Liver (tissue), 9 donors: Measurements from ENCODE around the gene LILRB2. TPM values are rescaled to one million over a fixed set of nuclear protein-coding genes. Genes with fewer than 3 reads are reported as not detected.
"Not testable (repeated sequence)": the region's sequence is repeated elsewhere in the genome, so short reads cannot be mapped to it uniquely, and the experiment has no call there.

ENCODE experiments used
- DNase-seq: peaks from one replicate; pipeline ENCODE4 v3.0.0-alpha.2; 2017; ENCODE audit warnings: low spot score
- H3K27ac ChIP-seq, 2 donors: one replicate each; pipeline ENCODE4 v1.7.0; 2013; ENCODE audit warnings: inconsistent platforms in 2 of 2, low read length in 2 of 2, control low read depth in 1 of 2, low read depth in 1 of 2, mild to moderate bottlenecking in 1 of 2
- H3K27me3 ChIP-seq, 4 donors: one replicate each; pipeline versions ENCODE4 v1.6.1 to v1.7.0; 2013; ENCODE audit warnings: low read length in 3 of 4, inconsistent platforms in 1 of 4, mild to moderate bottlenecking in 1 of 4, moderate library complexity in 1 of 4; ENCODE audit not compliant: control insufficient read depth in 4 of 4, insufficient read depth in 4 of 4
- H3K36me3 ChIP-seq, 4 donors: one replicate each; pipeline versions ENCODE4 v1.6.1 to v1.7.0; 2013; ENCODE audit warnings: low read length in 3 of 4, mild to moderate bottlenecking in 3 of 4, low read depth in 1 of 4, moderate library complexity in 1 of 4; ENCODE audit not compliant: control insufficient read depth in 4 of 4, insufficient read depth in 3 of 4
- H3K4me1 ChIP-seq, 4 donors: one replicate each; pipeline versions ENCODE4 v1.6.1 to v1.7.0; 2013; ENCODE audit warnings: low read length in 3 of 4, mild to moderate bottlenecking in 3 of 4, moderate library complexity in 1 of 4; ENCODE audit not compliant: control insufficient read depth in 4 of 4, insufficient read depth in 4 of 4
- H3K4me3 ChIP-seq, 3 donors: one replicate each; pipeline versions ENCODE4 v1.6.1 to v1.7.0; 2013; ENCODE audit warnings: low read length in 3 of 3, control low read depth in 1 of 3, low read depth in 1 of 3, mild to moderate bottlenecking in 1 of 3
- H3K9ac ChIP-seq, 2 donors: one replicate each; pipeline ENCODE4 v1.7.0; 2013; ENCODE audit warnings: low read length in 2 of 2, mild to moderate bottlenecking in 2 of 2, moderate library complexity in 2 of 2, control low read depth in 1 of 2, low read depth in 1 of 2
- H3K9me3 ChIP-seq, 4 donors: one replicate each; pipeline versions ENCODE4 v1.6.1 to v1.7.0; 2013; ENCODE audit warnings: low read length in 3 of 4; ENCODE audit not compliant: control insufficient read depth in 4 of 4
- EGR1 ChIP-seq, 2 donors: IDR thresholded peaks; 2 replicates each; pipeline ENCODE4 v1.6.1; 2016 to 2018; ENCODE audit warnings: antibody characterized with exemption in 2 of 2, low read depth in 2 of 2
- GABPA ChIP-seq, 2 donors: IDR thresholded peaks in 1 of 2; conservative IDR thresholded peaks in 1 of 2; 2 replicates each; pipeline ENCODE4 v1.6.1; 2016; ENCODE audit warnings: antibody characterized with exemption in 2 of 2, mild to moderate bottlenecking in 1 of 2, moderate library complexity in 1 of 2
- HNF4A ChIP-seq, 2 donors: conservative IDR thresholded peaks; 2 replicates each; pipeline ENCODE4 v1.6.1; 2016; ENCODE audit warnings: antibody characterized with exemption in 2 of 2, mild to moderate bottlenecking in 2 of 2
- JUND ChIP-seq, 2 donors: IDR thresholded peaks; 2 replicates each; pipeline ENCODE4 v1.6.1; 2016; ENCODE audit warnings: antibody characterized with exemption in 2 of 2
- RAD21 ChIP-seq, 2 donors: IDR thresholded peaks; 2 replicates each; pipeline ENCODE4 v1.6.1; 2016; ENCODE audit warnings: antibody characterized with exemption in 2 of 2, mild to moderate bottlenecking in 2 of 2
- RXRA ChIP-seq, 2 donors: IDR thresholded peaks; 2 replicates each; pipeline ENCODE4 v1.6.1; 2017 to 2018; ENCODE audit warnings: antibody characterized with exemption in 2 of 2, mild to moderate bottlenecking in 1 of 2
- SP1 ChIP-seq: IDR thresholded peaks from 2 replicates; pipeline ENCODE4 v1.6.1; 2018; ENCODE audit warnings: antibody characterized with exemption, mild to moderate bottlenecking
- TAF1 ChIP-seq: conservative IDR thresholded peaks from 2 replicates; pipeline ENCODE4 v1.6.1; 2016; ENCODE audit warnings: antibody characterized with exemption, mild to moderate bottlenecking
- WGBS: extraction: QIAGEN DNeasy Blood & Tissue Kit; methylation state at CpG from one replicate; pipeline ENCODE4 v1.1.7; 2013; 5-methylcytosine and 5-hydroxymethylcytosine counted together
- polyA plus RNA-seq, 2 donors: library from polyadenylated mRNA; stranded (reverse) in 1 of 2; unstranded in 1 of 2; fragments of 200-250 nt in 1 of 2; fragments of >200 nt in 1 of 2; fragmentation: Nextera tagmentation in 1 of 2; extraction: Ambion mirVana in 1 of 2; gene quantifications; one replicate each; pipeline versions ENCODE4 v1.2.1 to v1.2.3, GENCODE V29; 2013 to 2015
- total RNA-seq, 2 donors: library from RNA; depleted of rRNA; stranded (reverse); fragments of >200 nt; gene quantifications; one replicate each; pipeline ENCODE4 v1.2.3, GENCODE V29; 2014
- TF ChIP-seq, protein P1 (sequence below): fragments of 150-350 bp; IDR thresholded peaks from 2 replicates; pipeline ENCODE4 v1.5.1; 2017; ENCODE audit warnings: improper control_type of control experiment, low read depth, low read length; ENCODE audit not compliant: missing input control
- TF ChIP-seq, protein P2 (sequence below): IDR thresholded peaks from 2 replicates; pipeline ENCODE4 v1.6.1; 2016; ENCODE audit warnings: antibody characterized with exemption
- donor health status: healthy.
- donor health status: healthy.
- donor health status: healthy.
- donor health status: healthy.
- donor health status: healthy.

The LILRB2 gene
- total and polyA plus RNA-seq, 4 donors: 2.2 to 6.1 (median 5.2) TPM

DNA sequence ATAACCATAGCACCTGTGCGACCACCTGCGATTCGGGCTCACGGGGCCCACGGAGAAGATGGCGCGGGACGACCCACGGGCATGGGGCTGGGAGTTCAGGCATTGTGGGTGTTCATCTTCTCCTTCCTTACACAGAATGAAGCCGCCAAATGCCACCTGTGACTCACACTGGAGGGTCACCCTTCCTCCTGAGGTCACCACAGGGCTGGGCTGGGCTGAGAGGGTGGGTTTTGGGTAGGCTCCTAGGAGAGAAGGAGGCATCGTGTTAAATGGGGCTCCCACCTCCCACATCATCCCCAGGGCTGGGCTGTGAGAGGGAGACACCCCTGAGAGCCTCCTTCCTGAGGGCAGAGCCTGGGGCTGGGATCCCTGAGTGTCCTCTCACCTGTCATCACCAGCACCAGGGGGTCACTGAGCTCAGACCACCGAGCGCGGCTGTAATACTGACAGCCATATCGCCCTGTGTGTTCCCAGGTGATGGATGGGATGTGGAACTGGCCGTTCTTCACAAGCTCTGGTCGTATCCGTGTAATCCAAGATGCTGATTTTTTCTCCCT, 1.4 kb downstream of the LILRB2 start:
- TF ChIP-seq, protein P1, sequence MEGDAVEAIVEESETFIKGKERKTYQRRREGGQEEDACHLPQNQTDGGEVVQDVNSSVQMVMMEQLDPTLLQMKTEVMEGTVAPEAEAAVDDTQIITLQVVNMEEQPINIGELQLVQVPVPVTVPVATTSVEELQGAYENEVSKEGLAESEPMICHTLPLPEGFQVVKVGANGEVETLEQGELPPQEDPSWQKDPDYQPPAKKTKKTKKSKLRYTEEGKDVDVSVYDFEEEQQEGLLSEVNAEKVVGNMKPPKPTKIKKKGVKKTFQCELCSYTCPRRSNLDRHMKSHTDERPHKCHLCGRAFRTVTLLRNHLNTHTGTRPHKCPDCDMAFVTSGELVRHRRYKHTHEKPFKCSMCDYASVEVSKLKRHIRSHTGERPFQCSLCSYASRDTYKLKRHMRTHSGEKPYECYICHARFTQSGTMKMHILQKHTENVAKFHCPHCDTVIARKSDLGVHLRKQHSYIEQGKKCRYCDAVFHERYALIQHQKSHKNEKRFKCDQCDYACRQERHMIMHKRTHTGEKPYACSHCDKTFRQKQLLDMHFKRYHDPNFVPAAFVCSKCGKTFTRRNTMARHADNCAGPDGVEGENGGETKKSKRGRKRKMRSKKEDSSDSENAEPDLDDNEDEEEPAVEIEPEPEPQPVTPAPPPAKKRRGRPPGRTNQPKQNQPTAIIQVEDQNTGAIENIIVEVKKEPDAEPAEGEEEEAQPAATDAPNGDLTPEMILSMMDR: no peak
- TF ChIP-seq HNF4A (conservative IDR thresholded peaks at IDR 0.05) (no peak), EGR1 (IDR thresholded peaks at IDR 0.05; ENCODE audit: low read depth in 2 of 2) (no peak), JUND (IDR thresholded peaks at IDR 0.05) (no peak), SP1 (no peak), TAF1 (no peak), RAD21 (IDR thresholded peaks at IDR 0.05) (no peak), GABPA (IDR thresholded peaks at IDR 0.05 in 1 of 2, conservative IDR thresholded peaks at IDR 0.05 in 1 of 2) (no peak), RXRA (IDR thresholded peaks at IDR 0.05) (no peak)
- TF ChIP-seq, protein P2, sequence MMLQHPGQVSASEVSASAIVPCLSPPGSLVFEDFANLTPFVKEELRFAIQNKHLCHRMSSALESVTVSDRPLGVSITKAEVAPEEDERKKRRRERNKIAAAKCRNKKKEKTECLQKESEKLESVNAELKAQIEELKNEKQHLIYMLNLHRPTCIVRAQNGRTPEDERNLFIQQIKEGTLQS: no peak
- Histone ChIP-seq H3K4me3 (no peak overlapping the region), H3K27me3 (no peaks in the 10 kb centered on the region), H3K27ac (peak overlapping the region in 1 of 2 donors; percentile 46), H3K36me3 (no peaks in the 10 kb centered on the region), H3K9me3 (no peaks in the 10 kb centered on the region), H3K9ac (no peak overlapping the region), H3K4me1 (no peaks in the 10 kb centered on the region)
- no peak for DNase-seq
- WGBS: 77% methylated on average over 18 of the region's 18 CpGs

DNA sequence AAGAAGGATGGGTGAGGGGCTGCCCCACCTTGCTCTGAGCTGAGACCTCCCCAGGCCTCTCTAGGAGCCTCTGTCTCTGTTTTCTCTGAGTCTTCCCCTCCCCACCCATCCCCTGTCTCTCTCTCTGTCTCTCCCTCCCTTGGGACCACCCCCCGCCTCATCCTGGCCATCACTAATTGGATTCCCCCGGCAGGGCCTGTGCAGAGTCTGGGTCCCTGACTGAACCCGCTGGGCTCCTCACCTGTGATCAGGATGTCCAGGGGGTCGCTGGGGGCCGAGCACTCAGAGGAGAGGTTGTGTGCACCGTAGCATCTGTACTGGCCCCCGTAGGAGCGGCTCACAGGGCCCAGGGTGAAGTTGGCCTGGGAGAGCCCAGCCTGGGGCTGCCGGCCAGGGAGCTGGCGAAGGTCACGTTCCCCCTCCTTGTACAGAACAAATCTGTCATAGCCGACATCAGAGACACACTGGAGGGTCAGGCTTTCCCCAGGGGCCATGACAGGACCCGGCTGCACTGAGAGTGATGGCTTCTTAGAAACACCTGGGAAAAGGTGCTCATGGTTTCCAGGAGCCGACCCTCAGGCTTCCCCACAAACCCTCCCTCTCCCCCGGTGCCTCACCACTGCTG, 2.2 kb downstream of the LILRB2 start:
- not testable (repeated sequence) for H3K36me3 ChIP-seq, H3K4me1 ChIP-seq, H3K27ac ChIP-seq, DNase-seq, H3K27me3 ChIP-seq, H3K9me3 ChIP-seq, H3K4me3 ChIP-seq, H3K9ac ChIP-seq
- WGBS: 70% methylated on average over 14 of the region's 15 CpGs

DNA sequence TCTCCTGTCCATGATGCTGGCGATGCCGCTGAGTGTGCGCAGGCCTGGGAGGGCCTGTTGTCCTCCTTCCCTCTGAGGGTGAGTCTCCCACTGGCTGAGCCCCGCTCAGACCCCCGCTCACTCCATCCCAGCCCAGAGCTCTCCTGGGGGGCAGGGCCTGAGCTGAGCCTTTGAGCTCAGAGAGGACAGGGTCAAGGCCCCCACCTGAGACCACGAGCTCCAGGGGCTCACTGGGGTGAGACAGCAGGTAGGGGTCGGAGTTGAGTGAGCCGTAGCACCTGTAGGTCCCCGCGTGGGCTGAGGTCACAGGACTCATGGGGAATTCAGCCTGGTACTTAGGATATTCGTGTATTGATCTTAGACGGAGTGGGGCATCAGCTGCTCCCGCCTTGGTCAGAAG, 2.9 kb downstream of the LILRB2 start:
- WGBS: 70% methylated on average over 13 of the region's 13 CpGs
- not testable (repeated sequence) for H3K27me3 ChIP-seq, H3K4me1 ChIP-seq, H3K9ac ChIP-seq, H3K36me3 ChIP-seq, H3K4me3 ChIP-seq, H3K9me3 ChIP-seq, H3K27ac ChIP-seq, DNase-seq

DNA sequence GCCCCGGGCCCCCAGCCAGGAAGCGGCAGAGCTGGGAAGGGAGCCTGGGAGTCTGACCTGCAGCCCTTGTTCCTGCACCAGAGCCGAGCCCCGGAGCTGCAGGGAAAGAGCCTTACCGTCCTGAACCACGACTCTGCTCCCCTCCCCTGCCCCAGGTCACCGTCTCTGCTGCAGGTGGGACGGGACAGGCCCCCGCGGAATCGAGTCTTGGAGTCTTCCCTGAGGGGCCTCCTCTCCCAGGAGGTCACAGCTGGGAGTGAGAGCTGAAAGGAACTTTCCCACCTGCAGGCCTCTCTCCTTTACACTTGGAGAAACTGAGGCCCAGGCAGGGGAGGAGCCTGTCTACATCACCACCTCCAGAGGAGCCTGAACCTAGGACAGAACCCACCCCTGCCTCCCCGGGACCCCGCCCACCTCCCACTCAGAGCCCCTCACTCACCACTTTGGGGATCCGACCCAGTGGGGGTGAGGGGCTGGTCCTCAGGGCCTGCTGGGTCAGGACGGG, 3.7 kb downstream of the LILRB2 start:
- not testable (repeated sequence) for H3K9me3 ChIP-seq, H3K4me1 ChIP-seq, H3K27ac ChIP-seq, H3K36me3 ChIP-seq, H3K4me3 ChIP-seq, DNase-seq, H3K27me3 ChIP-seq, H3K9ac ChIP-seq
- 63% methylated on average over 15 of the region's 15 CpGs for WGBS
